ENCODE data around the gene PLCH1.

PLCH1 gene

GRCh38 chr3:155326901-155327300 lies 418.0 kb downstream of the PLCH1 start:
- no peak for TF ChIP-seq ZFX (IDR thresholded peaks at IDR 0.05; ENCODE audit: borderline replicate concordance)
- TF ChIP-seq, protein P1, sequence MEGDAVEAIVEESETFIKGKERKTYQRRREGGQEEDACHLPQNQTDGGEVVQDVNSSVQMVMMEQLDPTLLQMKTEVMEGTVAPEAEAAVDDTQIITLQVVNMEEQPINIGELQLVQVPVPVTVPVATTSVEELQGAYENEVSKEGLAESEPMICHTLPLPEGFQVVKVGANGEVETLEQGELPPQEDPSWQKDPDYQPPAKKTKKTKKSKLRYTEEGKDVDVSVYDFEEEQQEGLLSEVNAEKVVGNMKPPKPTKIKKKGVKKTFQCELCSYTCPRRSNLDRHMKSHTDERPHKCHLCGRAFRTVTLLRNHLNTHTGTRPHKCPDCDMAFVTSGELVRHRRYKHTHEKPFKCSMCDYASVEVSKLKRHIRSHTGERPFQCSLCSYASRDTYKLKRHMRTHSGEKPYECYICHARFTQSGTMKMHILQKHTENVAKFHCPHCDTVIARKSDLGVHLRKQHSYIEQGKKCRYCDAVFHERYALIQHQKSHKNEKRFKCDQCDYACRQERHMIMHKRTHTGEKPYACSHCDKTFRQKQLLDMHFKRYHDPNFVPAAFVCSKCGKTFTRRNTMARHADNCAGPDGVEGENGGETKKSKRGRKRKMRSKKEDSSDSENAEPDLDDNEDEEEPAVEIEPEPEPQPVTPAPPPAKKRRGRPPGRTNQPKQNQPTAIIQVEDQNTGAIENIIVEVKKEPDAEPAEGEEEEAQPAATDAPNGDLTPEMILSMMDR (IDR thresholded peaks at IDR 0.05) = no peak
- H3K27ac ChIP-seq = no peak overlapping the region

- TF ChIP-seq, protein P1 (IDR thresholded peaks at IDR 0.05) = no peak
- no peak for TF ChIP-seq ZFX (IDR thresholded peaks at IDR 0.05; ENCODE audit: borderline replicate concordance)
- H3K27ac ChIP-seq = no peak overlapping the region
Observed at GRCh38 chr3:155326244-155326643, 418.6 kb downstream of the PLCH1 start.

All from 22Rv1 (cell line).